Uterus (tissue), 2 donors: ENCODE data around the gene IRS1.

Experiments
- POLR2A ChIP-seq, 2 donors: fragments of 450-650 bp; IDR thresholded peaks; one replicate each; pipeline ENCODE4 v1.6.1; 2016; ENCODE audit warnings: antibody characterized with exemption in 2 of 2, mild to moderate bottlenecking in 1 of 2, moderate library complexity in 1 of 2
- TF ChIP-seq, protein P1 (sequence below), 4 experiments: fragments of 200-600 bp in 2 of 4; fragments of 450-650 bp in 2 of 4; sonication (generic) in 2 of 4; IDR thresholded peaks; one replicate each; pipeline ENCODE4 v1.5.1; 2016 to 2019; ENCODE audit warnings: antibody characterized with exemption in 4 of 4, mild to moderate bottlenecking in 2 of 4, moderate library complexity in 1 of 4

GRCh38 chr2:226791056-226791486 is 8.5 kb downstream of the IRS1 start:
- TF ChIP-seq, protein P1, sequence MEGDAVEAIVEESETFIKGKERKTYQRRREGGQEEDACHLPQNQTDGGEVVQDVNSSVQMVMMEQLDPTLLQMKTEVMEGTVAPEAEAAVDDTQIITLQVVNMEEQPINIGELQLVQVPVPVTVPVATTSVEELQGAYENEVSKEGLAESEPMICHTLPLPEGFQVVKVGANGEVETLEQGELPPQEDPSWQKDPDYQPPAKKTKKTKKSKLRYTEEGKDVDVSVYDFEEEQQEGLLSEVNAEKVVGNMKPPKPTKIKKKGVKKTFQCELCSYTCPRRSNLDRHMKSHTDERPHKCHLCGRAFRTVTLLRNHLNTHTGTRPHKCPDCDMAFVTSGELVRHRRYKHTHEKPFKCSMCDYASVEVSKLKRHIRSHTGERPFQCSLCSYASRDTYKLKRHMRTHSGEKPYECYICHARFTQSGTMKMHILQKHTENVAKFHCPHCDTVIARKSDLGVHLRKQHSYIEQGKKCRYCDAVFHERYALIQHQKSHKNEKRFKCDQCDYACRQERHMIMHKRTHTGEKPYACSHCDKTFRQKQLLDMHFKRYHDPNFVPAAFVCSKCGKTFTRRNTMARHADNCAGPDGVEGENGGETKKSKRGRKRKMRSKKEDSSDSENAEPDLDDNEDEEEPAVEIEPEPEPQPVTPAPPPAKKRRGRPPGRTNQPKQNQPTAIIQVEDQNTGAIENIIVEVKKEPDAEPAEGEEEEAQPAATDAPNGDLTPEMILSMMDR (IDR thresholded peaks at IDR 0.05), result no peak
- TF ChIP-seq POLR2A (IDR thresholded peaks at IDR 0.05), result no peak
